Measurements from ENCODE around the gene SLC35E1. TPM values are rescaled to one million over a fixed set of nuclear protein-coding genes. Genes with fewer than 3 reads are reported as not detected.

Gene SLC35E1
- total RNA-seq, 2 donors from 2014 or later = 68.1 to 75.9 TPM

DNA sequence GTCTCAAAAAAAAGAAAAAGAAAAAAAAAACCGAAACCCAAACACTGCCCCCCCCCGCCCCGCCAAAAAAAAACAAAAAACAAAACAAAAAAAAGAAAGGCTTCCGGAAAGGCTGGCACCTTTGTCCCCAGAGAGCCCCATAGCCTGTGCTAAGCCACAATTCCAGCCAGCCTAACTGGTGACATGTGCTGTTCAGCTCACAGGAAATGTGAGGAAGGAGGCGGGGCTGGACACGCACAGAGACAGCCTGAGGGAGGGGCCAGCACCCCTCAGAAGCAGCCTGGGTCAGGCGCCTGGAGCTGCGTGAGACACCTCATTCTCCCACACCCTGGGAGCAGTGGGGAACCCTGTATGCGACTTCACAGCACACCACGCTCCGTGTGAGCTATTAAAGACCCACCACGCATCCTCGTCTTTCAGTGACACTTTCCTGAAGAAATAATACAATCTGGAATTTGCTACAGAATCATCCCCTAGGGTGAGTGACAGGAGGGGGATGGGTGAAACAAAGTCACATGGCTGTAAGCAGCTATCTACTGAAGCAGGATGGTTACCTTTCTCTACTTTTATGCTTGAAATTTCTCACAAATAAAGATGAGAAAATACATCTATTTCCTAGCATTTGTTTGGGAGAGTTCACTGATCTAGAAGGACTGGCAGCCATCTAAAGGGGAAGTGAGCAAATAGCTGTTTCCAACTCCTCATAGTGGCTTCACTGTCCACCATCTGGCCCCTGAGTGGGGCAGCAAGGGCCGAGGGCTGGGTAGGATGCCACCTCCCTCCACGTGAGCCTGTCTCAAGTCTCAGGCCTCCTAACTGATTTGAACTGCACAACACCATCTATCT is 12.3 kb upstream of the SLC35E1 start:
- H3K9me3 ChIP-seq (ENCODE audit: control insufficient read depth, low read length, poor library complexity, severe bottlenecking) = no peaks in the 10 kb centered on the region
- peak; percentile 77 for ATAC-seq
- Mint-ChIP-seq H3K4me1 (peaks cover 55% of the 10 kb centered on the region), H3K27ac (peak overlapping the region; percentile 97), H3K27me3 (no peaks in the 10 kb centered on the region), H3K36me3 (ENCODE audit: low read depth) (no peaks in the 10 kb centered on the region), H3K4me3 (peak overlapping the region; percentile 88)
- peak; percentile 76 to 91 (median 82) for DNase-seq

DNA sequence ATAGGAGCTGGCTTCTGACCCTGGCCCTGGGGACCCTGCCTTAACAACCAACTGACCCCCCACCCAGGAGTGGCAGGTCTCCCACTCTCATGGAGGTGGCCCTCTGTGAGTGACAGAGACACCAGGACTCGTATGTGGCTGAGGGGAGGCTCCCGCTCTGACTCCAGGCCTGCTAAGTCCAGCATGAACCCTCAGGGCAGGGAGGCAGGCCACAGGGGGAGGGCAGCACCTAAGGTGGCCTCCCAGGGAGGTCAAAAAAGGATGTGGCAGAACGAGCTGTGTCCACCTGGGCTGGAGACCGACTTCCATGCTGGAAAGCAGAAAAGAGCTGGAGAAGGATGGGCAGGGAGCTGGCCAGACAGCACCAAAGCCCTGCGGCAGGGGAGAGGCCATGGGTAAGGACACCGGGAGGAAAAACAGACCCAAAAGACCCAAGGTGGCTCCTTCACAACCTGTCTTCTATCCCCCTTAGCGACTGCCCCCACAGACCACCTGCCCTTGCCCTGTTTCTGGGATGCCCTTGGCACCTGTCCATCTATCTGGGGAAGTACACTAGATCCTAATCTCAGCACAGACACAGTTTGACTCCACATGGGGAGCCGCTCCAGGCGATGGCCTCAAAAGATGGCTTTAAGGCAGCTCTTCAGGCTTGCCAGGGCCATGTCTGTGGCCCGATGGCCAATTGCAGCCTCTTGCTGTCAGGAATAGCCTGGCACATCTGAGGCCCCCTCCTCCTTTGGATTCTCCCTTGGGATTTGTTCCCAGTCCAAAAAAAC is 10.5 kb upstream of the SLC35E1 start:
- peak overlapping the region; percentile 88 for H3K4me3 Mint-ChIP-seq
- ATAC-seq (no peak), DNase-seq (no peak)
- no peaks in the 10 kb centered on the region for H3K9me3 ChIP-seq (ENCODE audit: control insufficient read depth, low read length, poor library complexity, severe bottlenecking)
- H3K27ac Mint-ChIP-seq = peak overlapping the region; percentile 97
- peaks cover 2% of the 10 kb centered on the region for H3K36me3 Mint-ChIP-seq (ENCODE audit: low read depth)
- no peaks in the 10 kb centered on the region for H3K27me3 Mint-ChIP-seq
- peaks cover 46% of the 10 kb centered on the region for H3K4me1 Mint-ChIP-seq

DNA sequence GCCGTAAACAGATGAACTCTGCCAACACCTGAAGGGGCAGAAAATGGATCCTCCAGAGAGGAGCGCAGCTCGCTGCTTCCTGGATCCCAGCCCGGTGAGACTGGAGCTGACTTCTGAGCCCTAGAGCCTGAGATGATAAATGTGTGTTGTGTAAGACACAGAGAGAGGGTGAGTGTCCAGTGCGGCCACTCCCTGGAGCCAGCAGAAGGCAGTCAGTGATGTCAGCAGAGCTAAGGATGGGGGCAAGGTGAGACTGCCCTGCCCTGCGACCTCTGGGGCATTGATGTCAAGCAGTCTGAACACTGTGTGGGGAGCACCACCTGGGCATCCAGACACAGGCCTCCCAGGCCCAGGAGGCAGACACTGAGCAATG is 9.7 kb upstream of the SLC35E1 start:
- ATAC-seq = no peak
- Mint-ChIP-seq H3K4me1 (peaks cover 44% of the 10 kb centered on the region), H3K4me3 (no peak overlapping the region), H3K36me3 (ENCODE audit: low read depth) (peaks cover 2% of the 10 kb centered on the region), H3K27me3 (no peaks in the 10 kb centered on the region), H3K27ac (peak overlapping the region; percentile 62)
- no peak for DNase-seq
- no peaks in the 10 kb centered on the region for H3K9me3 ChIP-seq (ENCODE audit: control insufficient read depth, low read length, poor library complexity, severe bottlenecking)

- ATAC-seq (no peak), DNase-seq (no peak)
- H3K27ac Mint-ChIP-seq = peak overlapping the region; percentile 62
- peaks cover 43% of the 10 kb centered on the region for H3K4me1 Mint-ChIP-seq
- H3K27me3 Mint-ChIP-seq = no peaks in the 10 kb centered on the region
- no peak overlapping the region for H3K4me3 Mint-ChIP-seq
- no peaks in the 10 kb centered on the region for H3K9me3 ChIP-seq (ENCODE audit: control insufficient read depth, low read length, poor library complexity, severe bottlenecking)
- peaks cover 2% of the 10 kb centered on the region for H3K36me3 Mint-ChIP-seq (ENCODE audit: low read depth)
These were observed 9.1 kb upstream of the SLC35E1 start for GRCh38 chr19:16581145-16581970.

GRCh38 chr19:16579381-16579780 is 7.2 kb upstream of the SLC35E1 start:
- DNase-seq (no peak), ATAC-seq (no peak)
- H3K36me3 Mint-ChIP-seq (ENCODE audit: low read depth) = peaks cover 5% of the 10 kb centered on the region
- H3K27me3 Mint-ChIP-seq = no peaks in the 10 kb centered on the region
- H3K4me1 Mint-ChIP-seq = peaks cover 32% of the 10 kb centered on the region
- H3K4me3 Mint-ChIP-seq = no peak overlapping the region
- H3K9me3 ChIP-seq (ENCODE audit: control insufficient read depth, low read length, poor library complexity, severe bottlenecking) = no peaks in the 10 kb centered on the region
- H3K27ac Mint-ChIP-seq = peak overlapping the region; percentile 47

GRCh38 chr19:16577531-16577985 is 5.3 kb upstream of the SLC35E1 start:
- DNase-seq (no peak), ATAC-seq (no peak)
- H3K4me1 Mint-ChIP-seq = peaks cover 34% of the 10 kb centered on the region
- H3K4me3 Mint-ChIP-seq = no peak overlapping the region
- no peak overlapping the region for H3K27ac Mint-ChIP-seq
- peaks cover 5% of the 10 kb centered on the region for H3K36me3 Mint-ChIP-seq (ENCODE audit: low read depth)
- H3K9me3 ChIP-seq (ENCODE audit: control insufficient read depth, low read length, poor library complexity, severe bottlenecking) = no peaks in the 10 kb centered on the region
- no peaks in the 10 kb centered on the region for H3K27me3 Mint-ChIP-seq

- no peak overlapping the region for H3K4me3 Mint-ChIP-seq
- H3K4me1 Mint-ChIP-seq = peaks cover 36% of the 10 kb centered on the region
- ATAC-seq = no peak
- peak overlapping the region; percentile 61 for H3K27ac Mint-ChIP-seq
- H3K27me3 Mint-ChIP-seq = no peaks in the 10 kb centered on the region
- H3K9me3 ChIP-seq (ENCODE audit: control insufficient read depth, low read length, poor library complexity, severe bottlenecking) = no peaks in the 10 kb centered on the region
- DNase-seq = no peak
- peaks cover 7% of the 10 kb centered on the region for H3K36me3 Mint-ChIP-seq (ENCODE audit: low read depth)
These were observed 4.7 kb upstream of the SLC35E1 start for GRCh38 chr19:16576690-16577530.

DNA sequence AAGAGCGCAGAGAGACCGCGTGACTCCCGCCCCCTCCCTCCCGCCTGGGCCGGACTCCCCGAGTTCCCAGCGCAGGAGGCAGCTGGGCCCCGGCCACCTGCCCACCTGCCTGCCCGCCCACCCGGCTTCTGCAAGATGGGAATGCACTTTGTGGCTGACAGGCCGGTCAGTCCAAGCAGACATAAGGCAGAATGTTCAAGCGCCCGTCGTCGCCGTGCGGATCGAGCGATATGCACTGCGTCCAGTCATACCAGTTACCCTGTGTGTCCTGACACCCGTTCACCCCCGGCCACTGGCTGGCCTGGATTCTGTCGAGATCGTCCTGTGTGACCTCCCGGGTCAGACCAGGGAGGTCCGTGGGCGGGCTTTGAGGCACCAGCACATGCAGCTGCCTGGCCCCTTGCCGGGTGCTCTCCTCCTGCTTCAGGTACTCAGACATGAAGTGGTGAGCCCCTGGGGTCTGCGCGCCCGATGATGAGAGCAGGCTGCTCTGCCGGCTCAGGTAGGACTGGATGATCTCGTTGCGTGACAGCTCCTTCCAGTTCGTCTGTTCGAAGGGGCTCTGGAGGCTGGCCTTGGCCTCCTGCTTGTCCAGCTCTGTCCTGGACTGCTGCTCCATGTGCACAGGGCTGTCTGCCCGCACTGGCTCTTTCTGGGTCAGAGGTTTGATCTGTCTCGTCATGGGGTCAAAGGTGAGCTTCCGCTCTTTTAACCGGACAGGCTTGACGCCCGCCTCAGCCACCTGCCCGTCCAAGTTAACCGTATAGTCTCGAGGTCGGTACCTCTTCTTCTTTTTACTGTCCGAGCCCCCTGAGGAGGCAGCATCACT is 3.9 kb upstream of the SLC35E1 start:
- Mint-ChIP-seq H3K36me3 (ENCODE audit: low read depth) (peaks cover 7% of the 10 kb centered on the region), H3K27ac (peak overlapping the region; percentile 61), H3K4me1 (peaks cover 38% of the 10 kb centered on the region), H3K27me3 (no peaks in the 10 kb centered on the region), H3K4me3 (no peak overlapping the region)
- H3K9me3 ChIP-seq (ENCODE audit: control insufficient read depth, low read length, poor library complexity, severe bottlenecking) = no peaks in the 10 kb centered on the region
- DNase-seq (no peak), ATAC-seq (no peak)

- DNase-seq (no peak), ATAC-seq (no peak)
- Mint-ChIP-seq H3K27me3 (no peaks in the 10 kb centered on the region), H3K4me3 (no peak overlapping the region), H3K27ac (peak overlapping the region; percentile 71), H3K4me1 (peaks cover 35% of the 10 kb centered on the region), H3K36me3 (ENCODE audit: low read depth) (peaks cover 7% of the 10 kb centered on the region)
- H3K9me3 ChIP-seq (ENCODE audit: control insufficient read depth, low read length, poor library complexity, severe bottlenecking) = no peaks in the 10 kb centered on the region
These were observed 3.1 kb upstream of the SLC35E1 start for GRCh38 chr19:16575282-16575681.

DNA sequence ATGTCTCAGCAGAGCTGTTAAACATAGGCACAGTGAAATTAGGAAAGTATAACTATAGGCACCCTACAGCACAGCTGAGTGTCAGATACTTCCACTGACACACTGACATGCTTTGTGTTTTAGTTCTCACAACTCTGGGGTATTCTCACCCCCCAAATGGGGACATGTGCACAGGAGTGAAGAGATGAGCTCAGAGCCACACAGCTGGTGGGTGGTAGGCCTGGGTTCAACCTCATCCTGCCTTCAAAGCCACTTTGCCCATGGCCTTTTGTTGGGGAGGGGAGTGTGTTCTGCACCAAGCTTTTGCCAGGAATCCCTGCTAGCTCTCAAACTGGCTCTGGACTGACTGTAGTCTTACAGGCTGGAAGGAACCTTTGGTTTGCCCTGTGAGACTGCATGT is 1.7 kb upstream of the SLC35E1 start:
- peaks cover 33% of the 10 kb centered on the region for H3K4me1 Mint-ChIP-seq
- peaks cover 7% of the 10 kb centered on the region for H3K36me3 Mint-ChIP-seq (ENCODE audit: low read depth)
- no peaks in the 10 kb centered on the region for H3K9me3 ChIP-seq (ENCODE audit: control insufficient read depth, low read length, poor library complexity, severe bottlenecking)
- DNase-seq (no peak), ATAC-seq (no peak)
- peak overlapping the region; percentile 99 for H3K4me3 Mint-ChIP-seq
- H3K27ac Mint-ChIP-seq = no peak overlapping the region
- H3K27me3 Mint-ChIP-seq = no peaks in the 10 kb centered on the region

DNA sequence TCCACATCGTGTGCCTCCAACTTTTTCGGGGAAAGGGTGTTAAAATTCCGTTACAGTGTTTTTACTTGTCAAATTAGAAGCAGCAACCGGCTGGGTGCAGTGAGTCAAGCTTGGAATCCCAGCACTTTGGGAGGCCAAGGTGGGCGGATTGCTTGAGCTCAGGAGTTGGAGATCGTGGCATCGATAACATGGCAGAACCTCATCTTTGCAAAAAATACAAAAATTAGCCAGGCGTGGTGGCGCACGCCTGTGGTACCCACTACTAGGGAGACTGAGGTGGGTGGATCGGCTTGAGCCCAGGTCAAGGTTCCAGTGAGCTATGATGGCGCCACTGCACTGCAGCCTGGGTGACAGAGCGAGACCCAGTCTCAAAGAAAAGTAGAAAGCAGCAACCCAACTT is 1.1 kb upstream of the SLC35E1 start:
- DNase-seq (no peak), ATAC-seq (no peak)
- Mint-ChIP-seq H3K4me3 (peak overlapping the region; percentile 99), H3K4me1 (peaks cover 28% of the 10 kb centered on the region), H3K27ac (peak overlapping the region; percentile 98), H3K27me3 (no peaks in the 10 kb centered on the region), H3K36me3 (ENCODE audit: low read depth) (peaks cover 5% of the 10 kb centered on the region)
- H3K9me3 ChIP-seq (ENCODE audit: control insufficient read depth, low read length, poor library complexity, severe bottlenecking) = no peaks in the 10 kb centered on the region
